Breast epithelium (tissue), 4 donors: Measurements from ENCODE around the gene BIRC5. TPM values are rescaled to one million over a fixed set of nuclear protein-coding genes. Genes with fewer than 3 reads are reported as not detected.

Experiments
- DNase-seq, 2 donors: peaks; one replicate each; pipeline ENCODE4 v3.0.0-alpha.2; 2019; ENCODE audit warnings: low spot score in 2 of 2
- H3K27ac ChIP-seq, 2 donors: fragments of 200-600 bp; sonication (generic) in 1 of 2; one replicate each; pipeline ENCODE4 v1.5.1; 2016 to 2019; ENCODE audit warnings: mild to moderate bottlenecking in 1 of 2
- H3K27me3 ChIP-seq, 2 donors: fragments of 200-600 bp; sonication (generic) in 1 of 2; one replicate each; pipeline versions ENCODE4 v1.5.1 to v1.6.0; 2017 to 2019; ENCODE audit warnings: control low read depth in 1 of 2, mild to moderate bottlenecking in 1 of 2
- H3K36me3 ChIP-seq: fragments of 200-600 bp; one replicate; pipeline ENCODE4 v1.5.1; 2019
- H3K4me1 ChIP-seq, 2 donors: fragments of 200-600 bp; sonication (generic); one replicate each; pipeline ENCODE4 v1.5.1; 2016 to 2019; ENCODE audit warnings: control low read depth in 1 of 2
- H3K4me3 ChIP-seq, 3 donors: fragments of 200-600 bp; sonication (generic); 1 replicate in 2 of 3; 2 replicates in 1 of 3; pipeline ENCODE4 v1.5.1; 2016 to 2019; ENCODE audit warnings: mild to moderate bottlenecking in 3 of 3, moderate library complexity in 2 of 3
- H3K9me3 ChIP-seq, 2 donors: fragments of 200-600 bp; sonication (generic) in 1 of 2; one replicate each; pipeline ENCODE4 v1.5.1; 2016 to 2019; ENCODE audit warnings: control low read depth in 1 of 2
- CTCF ChIP-seq, 3 donors: fragments of 450-650 bp; IDR thresholded peaks; one replicate each; pipeline ENCODE4 v1.5.1; 2016 to 2017; ENCODE audit warnings: antibody characterized with exemption in 3 of 3, mild to moderate bottlenecking in 3 of 3, moderate library complexity in 3 of 3
- POLR2A ChIP-seq: fragments of 450-650 bp; IDR thresholded peaks from one replicate; pipeline ENCODE4 v1.6.1; 2016; ENCODE audit warnings: antibody characterized with exemption, mild to moderate bottlenecking, moderate library complexity
- POLR2AphosphoS5 ChIP-seq, 3 donors: sonication (generic); formaldehyde crosslinking; IDR thresholded peaks; one replicate each; pipeline ENCODE4 v1.6.1; 2017; ENCODE audit warnings: antibody characterized with exemption in 3 of 3
- intact Hi-C: fragments of 100-400 bp; cut with DNase I; formaldehyde crosslinking; loops from one replicate; pipeline ENCODE4 v1.15.1; 2023; ENCODE audit warnings: low total_unique reads
- total RNA-seq, 3 donors: library from RNA; depleted of rRNA; stranded (reverse); fragments of >200 nt; gene quantifications; one replicate each; pipeline ENCODE4 v1.1.0, GENCODE V29; 2016

The BIRC5 gene
- total RNA-seq, 3 donors from 2014 or later: 0.29 to 1.9 (median 0.33) TPM

- no peak overlapping the region for H3K4me3 ChIP-seq
- no peak overlapping the region for H3K27ac ChIP-seq
- H3K36me3 ChIP-seq: no peaks in the 10 kb centered on the region
- DNase-seq: no peak
- intact Hi-C loops: loop anchor here (10.0 kb wide), 1 partner anchor 1616 kb away; no protein-coding TSS in a partner anchor
- H3K27me3 ChIP-seq: no peaks in the 10 kb centered on the region
- no peaks in the 10 kb centered on the region for H3K9me3 ChIP-seq
- TF ChIP-seq POLR2AphosphoS5 (IDR thresholded peaks at IDR 0.05) (no peak), CTCF (IDR thresholded peaks at IDR 0.05) (no peak), POLR2A (no peak)
- H3K4me1 ChIP-seq: no peaks in the 10 kb centered on the region
Measured at GRCh38 chr17:78238823-78239488, 24.9 kb downstream of the BIRC5 start.

DNA sequence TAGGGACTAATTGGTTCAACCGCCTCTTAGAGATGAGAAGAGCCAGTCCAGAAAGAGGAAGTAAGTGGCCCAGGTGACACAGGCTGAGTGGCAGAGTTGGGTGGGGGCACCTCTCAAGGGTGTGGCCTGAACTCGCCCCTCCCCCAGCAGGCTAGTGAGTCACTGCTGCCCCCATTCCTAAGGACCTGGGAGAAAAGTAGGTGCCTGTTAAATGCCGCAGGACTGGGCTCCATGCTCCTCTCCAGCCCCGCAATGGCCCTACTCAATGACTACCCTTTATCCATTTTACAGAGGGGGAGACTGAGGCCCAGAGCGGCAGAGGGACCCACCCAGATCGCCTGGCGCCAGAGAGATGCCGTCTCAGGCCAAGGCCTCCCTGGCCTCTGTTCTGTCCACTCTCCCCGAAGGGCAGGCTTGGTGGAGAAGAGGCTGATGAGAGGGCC lies 25.5 kb downstream of the BIRC5 start:
- no peak for TF ChIP-seq CTCF (IDR thresholded peaks at IDR 0.05)
- no peak for TF ChIP-seq POLR2A
- no peak for TF ChIP-seq POLR2AphosphoS5 (IDR thresholded peaks at IDR 0.05)
- DNase-seq: no peak
- Histone ChIP-seq H3K27ac (no peak overlapping the region), H3K27me3 (no peaks in the 10 kb centered on the region), H3K4me3 (no peak overlapping the region), H3K9me3 (no peaks in the 10 kb centered on the region), H3K36me3 (no peaks in the 10 kb centered on the region), H3K4me1 (no peaks in the 10 kb centered on the region)
- intact Hi-C loops: loop anchor here (10.0 kb wide), 1 partner anchor 1615 kb away; no protein-coding TSS in a partner anchor

DNA sequence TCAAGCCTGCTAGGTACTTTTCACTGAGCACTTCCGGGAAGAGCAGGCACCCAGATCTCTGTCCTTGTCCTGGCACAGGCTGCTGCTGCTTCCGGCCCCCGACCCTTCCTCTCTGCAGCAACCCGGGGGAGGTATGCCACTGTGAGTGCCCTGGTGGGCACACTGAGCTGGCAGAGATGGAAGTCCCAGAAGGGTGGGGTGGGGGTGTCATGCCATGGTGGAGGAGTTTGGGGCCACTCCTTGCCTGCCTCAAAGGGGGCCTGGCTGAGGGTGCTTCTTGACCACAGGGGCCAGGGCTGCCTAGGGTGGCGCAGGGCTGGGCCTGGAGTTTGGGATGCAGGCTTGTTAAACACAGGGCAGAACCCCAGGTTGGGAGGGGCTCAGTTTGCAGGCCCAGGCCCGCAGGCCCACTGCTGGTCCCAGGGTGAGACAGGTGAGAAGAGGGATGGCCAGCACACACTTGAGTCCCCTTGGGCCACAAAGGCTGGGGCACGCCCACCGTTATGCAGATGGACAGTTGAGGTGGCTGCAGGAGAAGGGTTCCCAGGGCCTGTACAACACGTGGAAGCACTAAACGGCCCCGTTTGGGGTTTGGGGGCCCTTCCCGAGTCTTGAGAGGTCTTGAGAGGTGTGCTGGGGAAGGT lies 26.1 kb downstream of the BIRC5 start:
- Histone ChIP-seq H3K27ac (no peak overlapping the region), H3K36me3 (no peaks in the 10 kb centered on the region), H3K4me3 (no peak overlapping the region), H3K27me3 (no peaks in the 10 kb centered on the region), H3K4me1 (no peaks in the 10 kb centered on the region), H3K9me3 (no peaks in the 10 kb centered on the region)
- no peak for DNase-seq
- intact Hi-C loops: no loop called here
- no peak for TF ChIP-seq CTCF (IDR thresholded peaks at IDR 0.05)
- TF ChIP-seq POLR2AphosphoS5 (IDR thresholded peaks at IDR 0.05): no peak
- TF ChIP-seq POLR2A: no peak

DNA sequence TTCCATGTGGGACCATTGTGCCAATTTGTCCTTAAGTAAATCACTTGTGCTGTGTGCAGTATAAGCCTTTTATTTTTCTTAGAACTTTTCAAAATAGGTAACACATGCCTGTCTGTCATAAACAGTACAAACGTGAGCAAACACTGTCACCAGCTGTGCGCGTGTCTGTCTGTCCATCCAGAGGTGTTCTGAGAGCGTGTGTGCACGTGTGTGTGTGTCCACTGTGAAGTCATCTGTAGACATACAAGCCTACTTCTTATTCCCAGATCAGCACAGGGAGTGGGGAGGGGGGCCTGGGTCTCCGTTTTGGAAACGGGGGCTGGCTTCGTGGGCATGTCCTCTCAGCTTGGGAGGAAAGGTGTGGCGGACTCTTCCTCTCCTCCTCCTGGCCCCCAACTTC lies 26.8 kb downstream of the BIRC5 start:
- Histone ChIP-seq H3K4me3 (no peak overlapping the region), H3K4me1 (no peaks in the 10 kb centered on the region), H3K27me3 (no peaks in the 10 kb centered on the region), H3K27ac (no peak overlapping the region), H3K36me3 (no peaks in the 10 kb centered on the region), H3K9me3 (no peaks in the 10 kb centered on the region)
- TF ChIP-seq CTCF (IDR thresholded peaks at IDR 0.05): no peak
- no peak for TF ChIP-seq POLR2AphosphoS5 (IDR thresholded peaks at IDR 0.05)
- TF ChIP-seq POLR2A: no peak
- no peak for DNase-seq
- intact Hi-C loops: no loop called here

- Histone ChIP-seq H3K4me1 (no peaks in the 10 kb centered on the region), H3K4me3 (no peak overlapping the region), H3K9me3 (no peaks in the 10 kb centered on the region), H3K36me3 (no peaks in the 10 kb centered on the region), H3K27ac (no peak overlapping the region), H3K27me3 (no peaks in the 10 kb centered on the region)
- intact Hi-C loops: no loop called here
- DNase-seq: no peak
- TF ChIP-seq POLR2AphosphoS5 (IDR thresholded peaks at IDR 0.05): no peak
Measured at GRCh38 chr17:78241277-78242023, 27.4 kb downstream of the BIRC5 start.
